H1 (cell line): ENCODE data around the gene FXN. TPM values are rescaled to one million over a fixed set of nuclear protein-coding genes. Genes with fewer than 3 reads are reported as not detected.

ENCODE experiments used
- CTCF ChIA-PET: fragments of 300-600 bp; sonication (Branson Sonifier 250); formaldehyde crosslinking; loops from one replicate; lab custom pipeline; 2021; ENCODE audit not compliant: partially characterized antibody; lab: Charles Lee
- POLR2A ChIA-PET: fragments of 300-600 bp; sonication (Branson Sonifier 250); formaldehyde crosslinking; loops from one replicate; lab custom pipeline; 2021; ENCODE audit warnings: inconsistent platforms; ENCODE audit not compliant: partially characterized antibody; lab: Charles Lee
- DNase-seq, 2 experiments: peaks; one replicate each; pipeline versions ENCODE4 v3.0.0 to v3.0.0-alpha.2; 2010 to 2022; ENCODE audit warnings: low spot score in 2 of 2, low read depth in 1 of 2, mixed read lengths in 1 of 2
- FAIRE-seq: peaks from 2 replicates; lab custom pipeline; 2011; peaks lifted over from hg19 to GRCh38; lab: Jason Lieb, UNC
- H2AFZ ChIP-seq: 2 replicates; pipeline ENCODE4 v1.8.1; 2012; ENCODE audit warnings: low read length, inconsistent platforms
- H2AK5ac ChIP-seq: 2 replicates; pipeline ENCODE4 v1.6.1; 2013; ENCODE audit warnings: low read depth, low read length
- H2BK120ac ChIP-seq: replicated peaks from 2 replicates; pipeline ENCODE3; 2013; ENCODE audit warnings: low read depth, low read length, inconsistent platforms
- H2BK12ac ChIP-seq: 2 replicates; pipeline ENCODE4 v1.6.1; 2013; ENCODE audit warnings: low read depth, low read length
- H2BK15ac ChIP-seq: 2 replicates; pipeline ENCODE4 v1.6.1; 2013; ENCODE audit warnings: low read length
- H2BK20ac ChIP-seq: 2 replicates; pipeline ENCODE4 v1.6.1; 2013; ENCODE audit warnings: low read length
- H2BK5ac ChIP-seq: 2 replicates; pipeline ENCODE4 v1.6.1; 2013; ENCODE audit warnings: low read depth, low read length
- H3K14ac ChIP-seq: 2 replicates; pipeline ENCODE4 v1.6.1; 2013; ENCODE audit warnings: inconsistent platforms; ENCODE audit not compliant: insufficient read length
- H3K18ac ChIP-seq: 2 replicates; pipeline ENCODE4 v1.6.1; 2013; ENCODE audit warnings: low read length; ENCODE audit errors: extremely low read depth
- H3K23ac ChIP-seq: 2 replicates; pipeline ENCODE4 v1.6.1; 2013; ENCODE audit warnings: inconsistent platforms; ENCODE audit not compliant: insufficient read length
- H3K23me2 ChIP-seq: 2 replicates; pipeline ENCODE4 v1.6.1; 2013; ENCODE audit warnings: low read depth, low read length
- H3K27ac ChIP-seq: 2 replicates; pipeline ENCODE4 v1.6.1; 2011; ENCODE audit warnings: low read depth, low read length, inconsistent platforms
- H3K27me3 ChIP-seq, 4 experiments: replicated peaks in 1 of 4; 1 replicate in 1 of 4; 2 replicates in 3 of 4; pipeline versions ENCODE4 v1.6.1 to v1.8.1; 2011 to 2013; ENCODE audit warnings: low read length in 3 of 4, mild to moderate bottlenecking in 3 of 4, inconsistent platforms in 2 of 4, mixed read lengths in 2 of 4, moderate library complexity in 1 of 4; ENCODE audit not compliant: control insufficient read depth in 3 of 4, insufficient read depth in 3 of 4; ENCODE audit errors: extremely low read depth in 1 of 4
- H3K36me3 ChIP-seq, 4 experiments: 2 replicates each; pipeline versions ENCODE4 v1.6.1 to v1.8.1; 2011 to 2013; ENCODE audit warnings: mild to moderate bottlenecking in 4 of 4, low read length in 3 of 4, moderate library complexity in 2 of 4, control low read depth in 1 of 4, inconsistent platforms in 1 of 4; ENCODE audit not compliant: insufficient read depth in 4 of 4, control insufficient read depth in 2 of 4
- H3K4ac ChIP-seq: replicated peaks from 2 replicates; pipeline ENCODE3; 2013; ENCODE audit warnings: low read length, low read depth, mixed read lengths, inconsistent platforms; ENCODE audit not compliant: insufficient read length
- H3K4me1 ChIP-seq, 4 experiments: replicated peaks in 1 of 4; 1 replicate in 1 of 4; 2 replicates in 3 of 4; pipeline versions ENCODE4 v1.6.1 to v1.8.1; 2011 to 2013; ENCODE audit warnings: low read length in 3 of 4, inconsistent platforms in 2 of 4, mixed read lengths in 1 of 4; ENCODE audit not compliant: insufficient read depth in 4 of 4, control insufficient read depth in 3 of 4
- H3K4me2 ChIP-seq, 2 experiments: 2 replicates each; pipeline versions ENCODE4 v1.6.1 to v1.8.1; 2011 to 2013; ENCODE audit warnings: low read depth in 2 of 2, low read length in 2 of 2, control low read depth in 1 of 2, inconsistent platforms in 1 of 2, mild to moderate bottlenecking in 1 of 2; ENCODE audit not compliant: insufficient read depth in 1 of 2
- H3K4me3 ChIP-seq, 4 experiments: fragments of 200-600, 300-600 bp in 1 of 4; sonication (generic), shearing (Covaris generic), sonication (Bioruptor Twin) in 1 of 4; 2 replicates each; pipeline versions ENCODE4 v1.5.1 to v1.8.1; 2011 to 2016; ENCODE audit warnings: low read length in 4 of 4, low read depth in 3 of 4, control low read depth in 2 of 4, inconsistent platforms in 2 of 4, mild to moderate bottlenecking in 2 of 4, mixed read lengths in 1 of 4, moderate library complexity in 1 of 4; ENCODE audit not compliant: insufficient read depth in 2 of 4; ENCODE audit errors: extremely low read depth in 1 of 4
- H3K56ac ChIP-seq: replicated peaks from 2 replicates; pipeline ENCODE3; 2013; ENCODE audit warnings: low read depth, mild to moderate bottlenecking, mixed read lengths, low read length, inconsistent platforms; ENCODE audit not compliant: insufficient read length
- H3K79me1 ChIP-seq: 2 replicates; pipeline ENCODE4 v1.6.1; 2013; ENCODE audit warnings: low read depth, low read length, control low read depth
- H3K79me2 ChIP-seq, 2 experiments: 2 replicates each; pipeline versions ENCODE4 v1.6.1 to v1.8.1; 2012 to 2013; ENCODE audit warnings: low read length in 2 of 2, mild to moderate bottlenecking in 2 of 2, inconsistent platforms in 1 of 2; ENCODE audit not compliant: insufficient read depth in 2 of 2, control insufficient read depth in 1 of 2
- H3K9ac ChIP-seq, 4 experiments: replicated peaks in 1 of 4; 1 replicate in 1 of 4; 2 replicates in 3 of 4; pipeline versions ENCODE4 v1.6.1 to v1.8.1; 2011 to 2013; ENCODE audit warnings: low read depth in 3 of 4, low read length in 3 of 4, control low read depth in 2 of 4, mild to moderate bottlenecking in 2 of 4, moderate library complexity in 2 of 4, inconsistent platforms in 1 of 4; ENCODE audit errors: extremely low read depth in 1 of 4
- H3K9me3 ChIP-seq, 2 experiments: 2 replicates each; pipeline versions ENCODE4 v1.6.1 to v1.8.1; 2012 to 2013; ENCODE audit warnings: mild to moderate bottlenecking in 2 of 2, moderate library complexity in 2 of 2, control low read depth in 1 of 2, inconsistent platforms in 1 of 2, low read depth in 1 of 2, low read length in 1 of 2, mixed read lengths in 1 of 2; ENCODE audit not compliant: insufficient read depth in 2 of 2
- H4K20me1 ChIP-seq, 2 experiments: replicated peaks in 1 of 2; 2 replicates each; pipeline versions ENCODE3 to v1.8.1; 2011 to 2013; ENCODE audit warnings: inconsistent platforms in 2 of 2, low read length in 2 of 2, mild to moderate bottlenecking in 1 of 2; ENCODE audit not compliant: insufficient read depth in 2 of 2, control insufficient read depth in 1 of 2
- H4K5ac ChIP-seq: 2 replicates; pipeline ENCODE4 v1.6.1; 2013; ENCODE audit warnings: low read length, low read depth, mixed read lengths, inconsistent platforms; ENCODE audit not compliant: insufficient read length
- H4K8ac ChIP-seq: 2 replicates; pipeline ENCODE4 v1.8.0; 2013; ENCODE audit warnings: mild to moderate bottlenecking, moderate library complexity, low read length, inconsistent platforms; ENCODE audit not compliant: insufficient read depth; ENCODE audit errors: extremely low read depth
- H4K91ac ChIP-seq: replicated peaks from 2 replicates; pipeline ENCODE3; 2013; ENCODE audit warnings: low read length, mixed read lengths, inconsistent platforms; ENCODE audit not compliant: insufficient read length
- MAFK ChIP-seq: IDR thresholded peaks from 2 replicates; pipeline ENCODE4 v1.6.1; 2012; ENCODE audit warnings: low read depth, mild to moderate bottlenecking, improper control_type of control experiment, low read length
- TEAD4 ChIP-seq: IDR thresholded peaks from 2 replicates; pipeline ENCODE4 v1.6.1; 2012; ENCODE audit warnings: low read depth, low read length, inconsistent platforms, mixed read lengths
- WGBS, 2 experiments: shearing (Covaris generic) in 1 of 2; methylation state at CpG; one replicate each; pipeline versions ENCODE4 v1.1.6 to v1.1.7; 2013 to 2015; ENCODE audit warnings: low lambda C conversion rate in 2 of 2, mixed read lengths in 2 of 2, inconsistent platforms in 1 of 2, low coverage in 1 of 2, missing lambda C conversion rate in 1 of 2; ENCODE audit not compliant: insufficient replicate concordance in 2 of 2, insufficient coverage in 1 of 2, insufficient read length in 1 of 2; ENCODE audit errors: extremely low coverage in 1 of 2, missing lambda C conversion rate in 1 of 2; 5-methylcytosine and 5-hydroxymethylcytosine counted together
- polyA plus RNA-seq, 7 experiments: library from polyadenylated mRNA; depleted of rRNA in 3 of 7; stranded (reverse) in 5 of 7; unstranded in 2 of 7; fragments of >200 nt in 5 of 7; fragments of 200-250 nt in 2 of 7; gene quantifications; 1 replicate in 5 of 7; 2 replicates in 1 of 7; 4 replicates in 1 of 7; pipeline versions ENCODE4 v1.2.1 to v1.2.3, GENCODE V29; 2011 to 2013; ENCODE audit warnings: missing spikeins in 2 of 7, mixed read lengths in 2 of 7
- total RNA-seq: library from RNA; stranded (reverse); fragmentation: NEBNext Ultra II Directional; extraction: Animal tissue kit (Norgen Biotek cat#: 25700); gene quantifications from 2 replicates; pipeline ENCODE4 v1.2.1, GENCODE V29; 2021

The FXN gene
- total and polyA plus RNA-seq, 2 of the 8 experiments (the other 6 are each of a cell fraction or from before 2014, with no cell fraction given) = 34.2 to 37.5 TPM

GRCh38 chr9:69034071-69034470 lies 1.5 kb upstream of the FXN start:
- H2AFZ ChIP-seq = no peak overlapping the region
- no peak overlapping the region for H3K23ac ChIP-seq
- FAIRE-seq (no peak), DNase-seq (no peak)
- no peak overlapping the region for H3K56ac ChIP-seq
- no peak overlapping the region for H2BK12ac ChIP-seq
- POLR2A ChIA-PET = no interaction called here
- peaks cover 5 to 27% of the 10 kb centered on the region in 2 experiments; a peak in 3 of 4 replicates for H3K79me2 ChIP-seq
- no peak overlapping the region for H4K91ac ChIP-seq
- no peak overlapping the region for H4K5ac ChIP-seq
- WGBS, 2 experiments = 87% methylated on average over 2 of the region's 2 CpGs; no CpG with 5 or more reads in 1 of the 2 experiments
- no peak overlapping the region; the same call in 1 of the 2 replicates for H2AK5ac ChIP-seq
- H3K4ac ChIP-seq = no peak overlapping the region
- no peak overlapping the region for H4K8ac ChIP-seq
- peaks cover 4 to 5% of the 10 kb centered on the region in 2 experiments; a peak in 2 of 4 replicates for H3K9me3 ChIP-seq
- no peaks in the 10 kb centered on the region for H3K36me3 ChIP-seq
- H3K4me2 ChIP-seq = no peak overlapping the region
- peaks cover 7% of the 10 kb centered on the region; the same call in 1 of the 2 replicates for H3K23me2 ChIP-seq
- H3K4me3 ChIP-seq = no peak overlapping the region
- H2BK5ac ChIP-seq = no peak overlapping the region
- H3K14ac ChIP-seq = no peak overlapping the region
- no peaks in the 10 kb centered on the region for H4K20me1 ChIP-seq
- no peak for TF ChIP-seq TEAD4
- TF ChIP-seq MAFK = no peak
- TF ChIP-seq, all 59 proteins: peak for 0
- no peak overlapping the region for H3K18ac ChIP-seq
- no peak overlapping the region for H3K9ac ChIP-seq
- no peak overlapping the region for H2BK15ac ChIP-seq
- CTCF ChIA-PET = interaction anchor here (0.7 to 1.6 kb wide), 6 partner anchors 35 to 466 kb away, joined by 3 to 6 read pairs (median 4); no protein-coding TSS in a partner anchor
- no peak overlapping the region for H2BK120ac ChIP-seq
- H2BK20ac ChIP-seq = no peak overlapping the region
- H3K27ac ChIP-seq = no peak overlapping the region
- peaks cover 0 to 4% (median 1%) of the 10 kb centered on the region in 4 experiments; a peak in 2 of 7 replicates for H3K4me1 ChIP-seq
- no peaks in the 10 kb centered on the region; the same call in 1 of the 2 replicates for H3K79me1 ChIP-seq
- H3K27me3 ChIP-seq = no peaks in the 10 kb centered on the region
